AG10803 (cell line): Measurements from ENCODE around the gene SRGAP3.

Experiments used
- DNase-seq: peaks from one replicate; pipeline ENCODE4 v3.0.0; 2010; ENCODE audit warnings: low read depth
- H3K4me3 ChIP-seq: 2 replicates; pipeline ENCODE4 v1.5.1; 2011; ENCODE audit warnings: mild to moderate bottlenecking, low read length, control low read depth
- CTCF ChIP-seq: conservative IDR thresholded peaks from 2 replicates; pipeline ENCODE4 v1.5.1; 2011; ENCODE audit warnings: mild to moderate bottlenecking, low read length, control low read depth, inconsistent platforms

SRGAP3 gene

GRCh38 chr3:9066141-9066540 lies 183.3 kb downstream of the SRGAP3 start:
- no peak overlapping the region for H3K4me3 ChIP-seq
- DNase-seq: peak; percentile 30
- TF ChIP-seq CTCF: no peak

GRCh38 chr3:9064850-9065249 lies 184.6 kb downstream of the SRGAP3 start:
- DNase-seq: peak; percentile 15
- H3K4me3 ChIP-seq: no peak overlapping the region
- no peak for TF ChIP-seq CTCF

- H3K4me3 ChIP-seq: no peak overlapping the region
- no peak for TF ChIP-seq CTCF
- no peak for DNase-seq
These were observed 185.2 kb downstream of the SRGAP3 start for GRCh38 chr3:9064251-9064650.

- DNase-seq: no peak
- no peak for TF ChIP-seq CTCF
- no peak overlapping the region for H3K4me3 ChIP-seq
These were observed 186.9 kb downstream of the SRGAP3 start for GRCh38 chr3:9062570-9062969.

- no peak for DNase-seq
- H3K4me3 ChIP-seq: no peak overlapping the region
- TF ChIP-seq CTCF: no peak
These were observed 187.8 kb downstream of the SRGAP3 start for GRCh38 chr3:9061634-9062033.

GRCh38 chr3:9059489-9060400 lies 189.7 kb downstream of the SRGAP3 start:
- TF ChIP-seq CTCF: no peak
- no peak for DNase-seq
- no peak overlapping the region for H3K4me3 ChIP-seq

- DNase-seq: no peak
- TF ChIP-seq CTCF: no peak
- no peak overlapping the region for H3K4me3 ChIP-seq
These were observed 192.9 kb downstream of the SRGAP3 start for GRCh38 chr3:9056581-9056980.
